Adrenal gland (tissue), 12 donors: Measurements from ENCODE around the gene PRAME. TPM values are rescaled to one million over a fixed set of nuclear protein-coding genes. Genes with fewer than 3 reads are reported as not detected.

Source experiments
- DNase-seq, 7 donors: peaks; one replicate each; pipeline ENCODE4 v3.0.0-alpha.2; 2019 to 2020
- H3K27ac ChIP-seq, 5 donors: fragments of 200-600 bp; sonication (generic) in 4 of 5; 1 replicate in 3 of 5; 2 replicates in 2 of 5; pipeline versions ENCODE4 v1.5.1 to v1.8.0; 2016 to 2020; ENCODE audit warnings: mild to moderate bottlenecking in 1 of 5
- H3K27me3 ChIP-seq: fragments of 200-600 bp; 2 replicates; pipeline ENCODE4 v1.8.0; 2021
- H3K36me3 ChIP-seq, 2 donors: fragments of 200-600 bp; replicated peaks in 1 of 2; 1 replicate in 1 of 2; 2 replicates in 1 of 2; pipeline versions ENCODE4 v1.5.1 to v1.8.0; 2018 to 2022
- H3K4me1 ChIP-seq, 2 donors: fragments of 200-600 bp; replicated peaks in 1 of 2; 1 replicate in 1 of 2; 2 replicates in 1 of 2; pipeline versions ENCODE4 v1.5.1 to v1.8.0; 2018 to 2021
- H3K4me3 ChIP-seq, 4 donors: fragments of 200-600 bp; sonication (generic) in 3 of 4; one replicate each; pipeline ENCODE4 v1.5.1; 2016 to 2018
- H3K9me3 ChIP-seq, 3 donors: fragments of 200-600 bp; sonication (generic) in 1 of 3; replicated peaks in 1 of 3; 1 replicate in 2 of 3; 2 replicates in 1 of 3; pipeline versions ENCODE4 v1.5.1 to v1.8.0; 2016 to 2021
- POLR2A ChIP-seq, 2 donors: fragments of 450-650 bp; IDR thresholded peaks; one replicate each; pipeline ENCODE4 v1.6.1; 2017; ENCODE audit warnings: antibody characterized with exemption in 2 of 2, mild to moderate bottlenecking in 2 of 2, moderate library complexity in 1 of 2
- WGBS, 4 donors: extraction: QIAGEN DNeasy Blood & Tissue Kit in 2 of 4; methylation state at CpG; one replicate each; pipeline versions ENCODE4 v1.1.5 to v1.1.7; 2013 to 2017; 5-methylcytosine and 5-hydroxymethylcytosine counted together
- intact Hi-C, 2 donors: fragments of 100-400 bp; cut with DNase I; formaldehyde crosslinking; loops; one replicate each; pipeline versions ENCODE4 v1.14.1 to v1.15.0; 2022 to 2023
- polyA plus RNA-seq, 3 donors: library from polyadenylated mRNA; stranded (reverse); fragments of 200-250 nt in 2 of 3; fragments of 350-450 nt in 1 of 3; fragmentation: Illumina TruSeq in 1 of 3; extraction: RNeasy Lipid Tissue Mini Kit (QIAGEN cat#74804) in 1 of 3; gene quantifications; one replicate each; pipeline ENCODE4 v1.2.3, GENCODE V29; 2013 to 2014
- total RNA-seq, 9 donors: library from RNA; depleted of rRNA in 4 of 9; stranded (reverse); fragments of >200 nt in 4 of 9; fragments of 120-200 nt in 1 of 9; fragmentation: NEBNext Ultra II Directional in 1 of 9; extraction: Animal tissue kit (Norgen Biotek cat#: 25700) in 1 of 9; gene quantifications; one replicate each; pipeline versions ENCODE4 v1.1.0 to v1.2.4, GENCODE V29; 2013 to 2023
- TF ChIP-seq, protein P1 (sequence below), 6 experiments: fragments of 450-650 bp in 4 of 6; fragments of 200-600 bp in 2 of 6; sonication (generic) in 1 of 6; IDR thresholded peaks; 1 replicate in 5 of 6; 2 replicates in 1 of 6; pipeline versions ENCODE4 v1.5.1 to v1.8.0; 2016 to 2021; ENCODE audit warnings: antibody characterized with exemption in 6 of 6, mild to moderate bottlenecking in 2 of 6, moderate library complexity in 1 of 6
- donor health status: healthy with polysubstance abuse.
- donor health status: Bipolar disorder and iron deficiency.
- donor health status: DM: yes; HTN: yes; CAD: no.
- donor health status: DM: no; HTN: no; CAD: no.
- donor health status: DM: no; HTN: no; CAD: no.
- donor health status: DM: yes; HTN: yes; CAD: no.

PRAME gene
- total and polyA plus RNA-seq, 12 donors: 0.78 to 11.6 (median 3.5) TPM

DNA sequence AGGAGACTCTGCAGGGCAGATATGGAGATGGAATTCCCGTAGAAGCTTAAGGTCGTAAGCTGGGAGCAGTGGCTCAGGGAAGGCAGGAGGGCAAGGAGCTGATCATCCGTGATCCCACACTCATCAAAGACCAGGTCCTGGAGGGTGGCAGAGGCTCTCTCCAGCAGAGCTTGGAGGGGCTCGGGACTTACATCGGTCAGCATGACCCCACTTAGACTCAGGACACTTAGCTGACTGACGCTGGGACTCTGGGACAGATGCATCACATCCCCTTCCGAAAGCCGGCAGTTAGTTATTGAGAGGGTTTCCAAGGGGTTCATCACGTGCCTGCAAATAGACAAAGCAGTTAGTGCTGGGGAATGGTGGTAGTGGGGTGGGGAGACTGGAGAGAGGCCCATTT lies 10.7 kb downstream of the PRAME start:
- intact Hi-C loops: no loop called here
- 71 to 87% (median 82%) methylated on average over 3 to 9 of the region's 9 CpGs for WGBS, 4 donors

DNA sequence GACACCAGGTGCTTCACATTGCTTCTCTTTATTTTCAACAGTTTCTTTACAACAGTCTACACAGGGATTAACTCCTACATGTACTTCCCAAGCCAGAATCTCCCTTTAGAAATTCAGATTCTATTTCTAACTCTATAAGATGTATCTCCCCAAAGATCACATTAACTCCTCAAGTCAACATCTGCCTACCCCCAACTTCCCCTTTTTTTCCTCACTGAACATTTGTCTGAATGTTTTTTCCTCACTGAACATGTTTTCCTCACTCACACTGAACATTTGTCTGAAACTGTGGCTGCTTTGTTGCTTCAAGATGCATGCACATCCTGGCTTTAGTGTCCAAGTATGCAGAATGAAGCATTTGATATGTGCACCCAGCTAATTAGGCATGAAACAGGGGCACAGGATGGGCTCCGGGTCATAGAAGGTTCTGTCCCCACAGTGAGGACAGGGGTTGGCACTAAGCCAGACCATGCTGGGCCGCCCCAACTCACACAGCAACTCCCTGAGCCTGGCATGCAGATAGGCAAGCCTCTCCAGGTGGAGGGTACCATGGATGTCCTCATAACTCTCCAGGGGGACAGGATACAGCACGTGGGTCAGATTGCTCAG lies 11.3 kb downstream of the PRAME start:
- TF ChIP-seq POLR2A (IDR thresholded peaks at IDR 0.05): no peak
- TF ChIP-seq, protein P1, sequence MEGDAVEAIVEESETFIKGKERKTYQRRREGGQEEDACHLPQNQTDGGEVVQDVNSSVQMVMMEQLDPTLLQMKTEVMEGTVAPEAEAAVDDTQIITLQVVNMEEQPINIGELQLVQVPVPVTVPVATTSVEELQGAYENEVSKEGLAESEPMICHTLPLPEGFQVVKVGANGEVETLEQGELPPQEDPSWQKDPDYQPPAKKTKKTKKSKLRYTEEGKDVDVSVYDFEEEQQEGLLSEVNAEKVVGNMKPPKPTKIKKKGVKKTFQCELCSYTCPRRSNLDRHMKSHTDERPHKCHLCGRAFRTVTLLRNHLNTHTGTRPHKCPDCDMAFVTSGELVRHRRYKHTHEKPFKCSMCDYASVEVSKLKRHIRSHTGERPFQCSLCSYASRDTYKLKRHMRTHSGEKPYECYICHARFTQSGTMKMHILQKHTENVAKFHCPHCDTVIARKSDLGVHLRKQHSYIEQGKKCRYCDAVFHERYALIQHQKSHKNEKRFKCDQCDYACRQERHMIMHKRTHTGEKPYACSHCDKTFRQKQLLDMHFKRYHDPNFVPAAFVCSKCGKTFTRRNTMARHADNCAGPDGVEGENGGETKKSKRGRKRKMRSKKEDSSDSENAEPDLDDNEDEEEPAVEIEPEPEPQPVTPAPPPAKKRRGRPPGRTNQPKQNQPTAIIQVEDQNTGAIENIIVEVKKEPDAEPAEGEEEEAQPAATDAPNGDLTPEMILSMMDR (IDR thresholded peaks at IDR 0.05): no peak
- Histone ChIP-seq H3K4me3 (no peak overlapping the region), H3K9me3 (no peaks in the 10 kb centered on the region), H3K27me3 (no peaks in the 10 kb centered on the region), H3K4me1 (no peaks in the 10 kb centered on the region), H3K27ac (no peak overlapping the region), H3K36me3 (no peaks in the 10 kb centered on the region)
- DNase-seq: no peak
- WGBS, 4 donors: 52 to 73% (median 66%) methylated on average over 2 to 3 of the region's 3 CpGs
- intact Hi-C loops: no loop called here

More for the DNA sequence above, 10.7 kb downstream of the PRAME start:
- no peak for DNase-seq
- Histone ChIP-seq H3K4me1 (no peaks in the 10 kb centered on the region), H3K9me3 (no peaks in the 10 kb centered on the region), H3K4me3 (no peak overlapping the region), H3K27ac (no peak overlapping the region), H3K27me3 (no peaks in the 10 kb centered on the region), H3K36me3 (no peaks in the 10 kb centered on the region)
- TF ChIP-seq POLR2A (IDR thresholded peaks at IDR 0.05): no peak
- TF ChIP-seq, protein P1 (IDR thresholded peaks at IDR 0.05): no peak

DNA sequence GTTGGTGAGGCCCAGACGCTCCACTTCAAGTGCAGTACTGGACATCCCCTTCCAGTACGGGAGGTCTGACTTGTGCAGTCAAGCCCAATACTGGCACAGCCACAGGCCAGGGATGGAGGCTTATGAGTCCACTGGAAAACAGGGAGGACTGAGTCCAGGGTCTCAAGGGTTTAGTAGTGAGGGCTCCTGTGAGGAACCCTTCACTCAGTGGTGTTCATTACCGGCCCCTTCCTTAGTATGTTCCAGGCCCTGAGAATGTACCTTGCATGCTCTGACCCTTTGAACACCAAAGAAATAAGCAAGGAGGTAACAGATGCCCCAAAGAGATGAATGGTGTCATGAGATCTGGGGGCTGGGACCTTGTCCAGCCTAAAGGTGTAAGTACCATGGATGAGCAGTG lies 11.8 kb downstream of the PRAME start:
- intact Hi-C loops: no loop called here
- H3K27ac ChIP-seq: no peak overlapping the region
- no peak for DNase-seq
- H3K4me1 ChIP-seq: no peaks in the 10 kb centered on the region
- no peaks in the 10 kb centered on the region for H3K36me3 ChIP-seq
- TF ChIP-seq, protein P1 (IDR thresholded peaks at IDR 0.05): no peak
- TF ChIP-seq POLR2A (IDR thresholded peaks at IDR 0.05): no peak
- H3K9me3 ChIP-seq: no peaks in the 10 kb centered on the region
- 95 to 100% (median 95%) methylated on average over 3 of the region's 3 CpGs for WGBS, 4 donors
- H3K4me3 ChIP-seq: no peak overlapping the region
- H3K27me3 ChIP-seq: no peaks in the 10 kb centered on the region

DNA sequence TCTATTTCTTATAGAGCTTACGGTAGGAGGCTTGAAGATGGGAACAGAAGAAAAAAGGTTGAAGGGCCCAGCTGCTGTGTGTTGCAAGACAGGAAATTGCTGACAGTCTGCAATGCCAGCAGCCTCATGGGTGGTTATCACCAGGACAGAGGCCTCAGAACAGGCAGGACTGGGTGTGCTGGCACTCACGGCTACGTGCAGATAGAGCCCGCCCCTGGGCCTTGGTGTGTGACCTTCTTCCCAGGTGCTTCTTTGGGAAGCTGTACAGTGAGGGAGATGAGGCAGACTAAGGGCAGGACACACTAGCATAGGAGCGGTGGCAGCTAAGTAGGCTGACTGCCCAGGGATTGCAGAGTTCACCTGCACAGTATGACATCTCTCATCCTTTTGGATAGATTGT lies 12.6 kb downstream of the PRAME start:
- H3K4me3 ChIP-seq: no peak overlapping the region
- no peaks in the 10 kb centered on the region for H3K36me3 ChIP-seq
- no peaks in the 10 kb centered on the region for H3K4me1 ChIP-seq
- no peaks in the 10 kb centered on the region for H3K9me3 ChIP-seq
- WGBS, 4 donors: 38 to 77% (median 45%) methylated on average over 2 to 5 of the region's 5 CpGs
- peak in 3 of 7 donors; percentile 7 to 44 (median 25) for DNase-seq
- H3K27me3 ChIP-seq: no peaks in the 10 kb centered on the region
- TF ChIP-seq, protein P1 (IDR thresholded peaks at IDR 0.05): no peak
- TF ChIP-seq POLR2A (IDR thresholded peaks at IDR 0.05): no peak
- intact Hi-C loops: no loop called here
- H3K27ac ChIP-seq: no peak overlapping the region
